Right lobe of liver (tissue), 4 donors: ENCODE measurements around the gene CFAP77.

Experiments
- POLR2A ChIP-seq: fragments of 450-650 bp; IDR thresholded peaks from one replicate; pipeline ENCODE4 v1.6.1; 2017; ENCODE audit warnings: antibody characterized with exemption, mild to moderate bottlenecking
- TF ChIP-seq, protein P1 (sequence below), 4 donors: fragments of 200-600 bp in 3 of 4; fragments of 450-650 bp in 1 of 4; IDR thresholded peaks; one replicate each; pipeline versions ENCODE4 v1.5.1 to v1.8.0; 2016 to 2022; ENCODE audit warnings: antibody characterized with exemption in 4 of 4, mild to moderate bottlenecking in 2 of 4
- donor health status: DM: no; HTN: no; CAD: no.
- donor health status: DM: no; HTN: no; CAD: no.
- donor health status: DM: no; HTN: yes; CAD: no.

DNA sequence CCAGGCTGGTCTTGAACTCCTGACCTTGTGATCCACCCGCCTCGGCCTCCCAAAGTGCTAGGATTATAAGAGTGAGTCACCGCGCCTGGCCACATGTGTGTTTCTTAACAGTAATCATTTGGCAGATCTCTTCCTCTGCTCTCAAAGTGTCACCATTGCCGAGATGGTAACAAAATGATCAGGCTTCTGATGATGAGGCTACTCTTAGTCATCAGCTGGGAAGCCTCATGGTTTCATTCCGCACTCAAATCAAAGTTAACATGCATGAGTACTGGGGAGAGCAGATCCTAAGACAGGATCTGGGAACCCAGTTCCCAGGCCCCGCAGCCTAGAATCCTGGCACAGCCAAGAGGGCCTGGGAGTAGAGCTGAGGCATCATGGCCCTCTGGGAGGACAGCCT lies 199.8 kb downstream of the CFAP77 start:
- TF ChIP-seq, protein P1, sequence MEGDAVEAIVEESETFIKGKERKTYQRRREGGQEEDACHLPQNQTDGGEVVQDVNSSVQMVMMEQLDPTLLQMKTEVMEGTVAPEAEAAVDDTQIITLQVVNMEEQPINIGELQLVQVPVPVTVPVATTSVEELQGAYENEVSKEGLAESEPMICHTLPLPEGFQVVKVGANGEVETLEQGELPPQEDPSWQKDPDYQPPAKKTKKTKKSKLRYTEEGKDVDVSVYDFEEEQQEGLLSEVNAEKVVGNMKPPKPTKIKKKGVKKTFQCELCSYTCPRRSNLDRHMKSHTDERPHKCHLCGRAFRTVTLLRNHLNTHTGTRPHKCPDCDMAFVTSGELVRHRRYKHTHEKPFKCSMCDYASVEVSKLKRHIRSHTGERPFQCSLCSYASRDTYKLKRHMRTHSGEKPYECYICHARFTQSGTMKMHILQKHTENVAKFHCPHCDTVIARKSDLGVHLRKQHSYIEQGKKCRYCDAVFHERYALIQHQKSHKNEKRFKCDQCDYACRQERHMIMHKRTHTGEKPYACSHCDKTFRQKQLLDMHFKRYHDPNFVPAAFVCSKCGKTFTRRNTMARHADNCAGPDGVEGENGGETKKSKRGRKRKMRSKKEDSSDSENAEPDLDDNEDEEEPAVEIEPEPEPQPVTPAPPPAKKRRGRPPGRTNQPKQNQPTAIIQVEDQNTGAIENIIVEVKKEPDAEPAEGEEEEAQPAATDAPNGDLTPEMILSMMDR (IDR thresholded peaks at IDR 0.05): no peak
- TF ChIP-seq POLR2A: no peak
